Aorta (tissue), 5 donors: ENCODE measurements around the gene RPS10. TPM values are rescaled to one million over a fixed set of nuclear protein-coding genes. Genes with fewer than 3 reads are reported as not detected.
A peak's percentile ranks its signal among the peaks of the same experiment; 100 is the strongest.

Source experiments
- ATAC-seq: fragments of 200-7000 bp; cut with Tn5 transposase; one replicate; pipeline ENCODE4 v1.9.1; 2022; ENCODE audit warnings: moderate library complexity; ENCODE audit not compliant: low FRiP score
- DNase-seq, 2 donors: peaks; one replicate each; pipeline ENCODE4 v3.0.0-alpha.2; 2020
- H3K27ac ChIP-seq, 2 donors: one replicate each; pipeline ENCODE4 v1.5.1; 2013; ENCODE audit warnings: low read length in 2 of 2, mild to moderate bottlenecking in 2 of 2, moderate library complexity in 2 of 2, control low read depth in 1 of 2, inconsistent platforms in 1 of 2, low read depth in 1 of 2
- H3K27me3 ChIP-seq, 2 donors: one replicate each; pipeline ENCODE4 v1.6.1; 2013; ENCODE audit warnings: control low read depth in 1 of 2, low read length in 1 of 2, mild to moderate bottlenecking in 1 of 2, moderate library complexity in 1 of 2; ENCODE audit not compliant: insufficient read depth in 2 of 2, control insufficient read depth in 1 of 2
- H3K36me3 ChIP-seq, 2 donors: one replicate each; pipeline ENCODE4 v1.6.1; 2013; ENCODE audit warnings: control low read depth in 1 of 2, low read length in 1 of 2, mild to moderate bottlenecking in 1 of 2; ENCODE audit not compliant: insufficient read depth in 2 of 2, control insufficient read depth in 1 of 2
- H3K4me1 ChIP-seq, 2 donors: one replicate each; pipeline ENCODE4 v1.6.1; 2013; ENCODE audit warnings: low read length in 2 of 2, control low read depth in 1 of 2, mild to moderate bottlenecking in 1 of 2, moderate library complexity in 1 of 2; ENCODE audit not compliant: insufficient read depth in 2 of 2, control insufficient read depth in 1 of 2
- H3K4me3 ChIP-seq, 2 donors: one replicate each; pipeline ENCODE4 v1.5.1; 2013; ENCODE audit warnings: low read length in 2 of 2, control low read depth in 1 of 2, mild to moderate bottlenecking in 1 of 2
- H3K9me3 ChIP-seq: one replicate; pipeline ENCODE4 v1.6.1; 2013; ENCODE audit warnings: mild to moderate bottlenecking, low read length; ENCODE audit not compliant: control insufficient read depth
- WGBS, 2 donors: extraction: QIAGEN DNeasy Blood & Tissue Kit; methylation state at CpG; one replicate each; pipeline ENCODE4 v1.1.7; 2013; 5-methylcytosine and 5-hydroxymethylcytosine counted together
- intact Hi-C, 2 donors: fragments of 100-400 bp; cut with DNase I; formaldehyde crosslinking; loops; one replicate each; pipeline versions ENCODE4 v1.14.2 to v1.15.0; 2022
- polyA plus RNA-seq, 2 donors: library from polyadenylated mRNA; stranded (reverse); fragments of 200-250 nt; gene quantifications; one replicate each; pipeline ENCODE4 v1.2.3, GENCODE V29; 2013
- total RNA-seq, 2 donors: library from RNA; stranded (reverse); fragmentation: NEBNext Ultra II Directional; extraction: Animal tissue kit (Norgen Biotek cat#: 25700); gene quantifications; one replicate each; pipeline ENCODE4 v1.2.1, GENCODE V29; 2021
- donor health status: healthy with polysubstance abuse.
- donor health status: Bipolar disorder and iron deficiency.
- donor health status: DM: no; HTN: no; CAD: no.
- donor health status: DM: no; HTN: no; CAD: no.
- donor health status: DM: yes; HTN: yes; CAD: no.

RPS10 gene
- total and polyA plus RNA-seq, 4 donors, result 835 to 4,721 (median 1,747) TPM

DNA sequence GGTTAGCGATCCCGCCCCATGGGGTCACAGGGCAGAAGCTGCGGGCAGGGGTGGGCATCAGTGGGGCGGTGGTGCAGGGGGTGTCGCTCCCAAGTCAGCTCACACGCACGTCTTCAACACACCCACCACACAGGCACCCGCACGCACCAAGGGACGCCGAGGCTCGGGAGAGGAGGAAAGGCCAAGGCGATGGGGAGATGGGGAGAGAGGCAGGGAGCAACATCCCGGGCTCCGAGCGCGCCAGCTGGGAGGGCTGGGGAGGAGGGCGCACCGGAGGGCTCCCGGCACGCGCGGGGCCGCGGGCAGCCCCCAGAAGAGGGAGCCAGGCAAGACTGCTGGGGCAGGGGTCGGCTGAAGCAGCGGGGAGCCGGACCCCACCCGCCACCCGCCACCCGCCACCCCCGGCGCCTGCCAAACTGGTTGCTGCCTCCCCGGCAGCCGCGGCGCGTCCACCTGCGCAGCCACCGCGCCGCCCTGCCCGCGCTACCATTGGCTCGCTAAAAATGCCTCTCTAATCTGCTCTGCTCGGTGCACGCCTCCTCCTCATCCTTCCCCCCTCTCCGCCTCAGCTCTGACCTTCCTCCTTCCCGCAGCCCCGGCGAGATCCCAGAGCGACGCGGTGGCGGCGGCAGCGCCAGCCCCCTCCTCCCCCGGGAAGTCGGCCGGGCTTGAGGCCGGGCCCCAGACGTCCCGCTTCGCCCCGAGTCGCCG, 39.8 kb upstream of the RPS10 start, which contains the start of gene PACSIN1:
TSS of gene PACSIN1 (plus strand) at position 546 of the 711 bp plus-strand sequence. CDS start 60,230 bp downstream, outside the sequence.
- no peak within 1 kb of the TSS for H3K27ac ChIP-seq
- ATAC-seq (no peak), DNase-seq (no peak)
- peak within 1 kb of the TSS; percentile 4 to 34 for H3K4me3 ChIP-seq
- H3K36me3 ChIP-seq, result no peaks in the 10 kb centered on the region
- intact Hi-C loops, result no loop called here
- no peaks in the 10 kb centered on the region for H3K4me1 ChIP-seq
- no peaks in the 10 kb centered on the region for H3K9me3 ChIP-seq
- WGBS, 2 donors, result 4 to 9% methylated on average over 34 to 67 of the region's 67 CpGs
- no peaks in the 10 kb centered on the region for H3K27me3 ChIP-seq

DNA sequence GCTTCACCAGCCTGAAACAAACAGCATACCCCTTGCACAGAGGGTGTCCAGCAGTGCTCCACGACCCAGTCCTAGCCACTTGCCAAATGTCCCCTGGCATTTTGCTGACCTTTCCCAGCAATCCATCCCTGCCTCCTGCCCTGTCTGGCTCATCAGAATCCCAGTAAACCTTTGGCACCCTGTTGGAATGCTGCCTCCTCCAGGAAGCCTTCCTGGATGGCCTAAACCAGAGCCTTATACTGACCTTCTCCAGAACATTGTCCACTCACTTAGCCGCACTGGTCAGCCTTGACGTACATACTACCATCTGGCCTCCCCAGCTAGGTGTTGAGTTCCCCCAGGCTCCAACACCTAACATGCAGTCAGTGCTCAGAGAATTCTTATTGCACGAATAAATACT, 38.0 kb upstream of the RPS10 start:
- H3K27ac ChIP-seq, result no peak overlapping the region
- intact Hi-C loops, result no loop called here
- no peak overlapping the region for H3K4me3 ChIP-seq
- H3K9me3 ChIP-seq, result no peaks in the 10 kb centered on the region
- no peaks in the 10 kb centered on the region for H3K4me1 ChIP-seq
- no peak for DNase-seq
- no peaks in the 10 kb centered on the region for H3K27me3 ChIP-seq
- H3K36me3 ChIP-seq, result no peaks in the 10 kb centered on the region
- no peak for ATAC-seq
- 80% methylated on average over 4 of the region's 4 CpGs for WGBS, 2 donors

DNA sequence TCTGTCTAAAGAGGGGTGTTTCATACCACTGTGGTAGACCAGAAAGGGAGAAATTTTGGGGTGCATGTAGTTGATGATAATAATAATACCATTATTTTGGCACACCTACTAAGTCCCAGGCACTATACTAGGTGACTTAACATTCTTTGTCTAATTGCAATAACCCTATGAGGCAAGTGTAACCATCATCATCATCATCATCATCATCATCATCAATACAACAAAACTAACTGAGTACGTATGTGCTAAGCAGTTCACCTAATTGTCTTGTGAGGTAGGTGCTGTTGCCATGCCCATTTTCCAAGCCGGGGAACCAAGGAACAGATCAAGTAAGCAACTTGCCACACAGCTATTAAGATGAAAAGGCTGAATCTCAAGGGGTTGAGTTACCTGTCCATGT, 37.4 kb upstream of the RPS10 start:
- ATAC-seq (no peak), DNase-seq (no peak)
- Histone ChIP-seq H3K9me3 (no peaks in the 10 kb centered on the region), H3K27me3 (no peaks in the 10 kb centered on the region), H3K4me3 (no peak overlapping the region), H3K4me1 (no peaks in the 10 kb centered on the region), H3K36me3 (no peaks in the 10 kb centered on the region), H3K27ac (no peak overlapping the region)
- intact Hi-C loops, result no loop called here
- WGBS, 2 donors, result 90 to 93% methylated on average over 2 of the region's 2 CpGs

DNA sequence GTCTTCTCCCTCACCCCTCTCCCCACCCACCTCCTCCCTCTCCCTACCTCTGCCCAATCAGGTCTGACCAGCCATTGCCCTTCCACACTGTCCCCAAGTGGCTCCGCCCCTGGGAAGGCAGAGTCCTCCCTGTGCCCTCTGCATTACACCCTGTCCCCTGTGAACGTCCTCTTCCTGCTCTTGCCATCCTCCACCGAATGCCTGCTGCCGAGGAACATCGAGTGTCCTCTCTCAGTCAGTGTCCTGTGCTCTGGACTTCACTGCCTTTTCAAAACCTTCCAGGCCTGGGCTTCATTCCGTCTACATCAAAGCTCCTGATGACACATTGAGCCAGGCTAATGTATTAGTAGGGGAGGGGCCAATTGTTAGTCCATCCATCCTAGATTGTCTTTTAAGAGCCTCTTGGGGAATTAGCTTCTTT, 36.7 kb upstream of the RPS10 start:
- no peak overlapping the region for H3K27ac ChIP-seq
- H3K36me3 ChIP-seq, result no peaks in the 10 kb centered on the region
- H3K9me3 ChIP-seq, result no peaks in the 10 kb centered on the region
- 26 to 28% methylated on average over 6 of the region's 6 CpGs for WGBS, 2 donors
- no peak overlapping the region for H3K4me3 ChIP-seq
- H3K4me1 ChIP-seq, result no peaks in the 10 kb centered on the region
- no peaks in the 10 kb centered on the region for H3K27me3 ChIP-seq
- DNase-seq (no peak), ATAC-seq (peak; percentile 45)
- intact Hi-C loops, result no loop called here

DNA sequence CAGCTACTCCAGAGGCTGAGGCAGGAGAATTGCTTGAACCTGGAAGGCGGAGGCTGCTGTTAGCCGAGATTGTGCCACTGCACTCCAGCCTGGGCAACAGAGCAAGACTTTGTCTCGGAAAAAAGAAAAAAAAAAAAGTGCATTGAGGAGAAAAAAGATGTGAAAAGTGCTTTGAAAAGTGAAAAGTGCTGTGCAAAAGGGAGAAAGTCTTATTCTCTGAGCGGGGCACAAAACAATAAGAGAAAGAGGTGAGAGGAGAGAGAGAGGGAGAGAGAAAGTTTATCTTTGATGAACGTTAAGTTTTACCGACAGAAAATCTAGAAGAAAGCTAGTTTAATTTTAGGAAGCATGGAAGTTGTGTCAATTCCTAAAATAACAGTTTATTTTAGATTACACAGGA, 36.1 kb upstream of the RPS10 start:
- DNase-seq, result no peak
- 9 to 18% methylated on average over 6 of the region's 6 CpGs for whole genome bisulfite sequencing, 2 donors
- intact Hi-C loops, result no loop called here

DNA sequence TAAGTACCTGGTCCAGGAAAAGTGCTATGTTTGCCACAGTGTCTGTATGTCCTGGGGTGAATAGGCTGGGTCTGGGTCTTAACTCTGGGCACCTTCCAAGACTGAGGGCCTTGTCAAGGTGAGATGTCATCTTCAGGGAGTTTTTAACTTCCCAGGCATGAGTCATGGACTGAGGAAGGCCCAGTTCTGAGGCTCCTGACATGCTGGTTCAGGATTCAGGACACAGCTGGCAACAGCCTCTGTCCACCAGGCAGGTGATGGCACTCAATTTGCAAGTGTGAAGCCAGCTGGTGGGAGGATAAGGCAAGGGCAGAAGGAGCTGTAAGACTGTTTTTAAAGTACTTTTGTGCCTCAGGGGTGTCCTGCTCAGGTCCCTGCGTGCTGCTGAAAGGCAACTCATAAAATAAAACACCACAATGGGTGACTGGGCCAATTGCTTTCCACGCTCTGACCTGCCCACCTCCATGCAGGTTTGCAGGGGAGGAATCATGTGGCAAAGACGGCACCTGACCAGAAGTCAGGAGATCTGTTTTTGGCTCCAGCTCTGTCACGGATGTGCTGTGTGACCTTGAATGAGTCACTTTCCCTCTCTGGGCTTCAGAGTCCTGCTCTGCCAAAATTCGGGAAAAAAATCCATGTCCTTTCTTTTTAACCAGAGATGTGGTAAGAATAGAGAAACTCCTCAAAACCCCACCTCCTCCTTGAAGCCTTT, 35.1 kb upstream of the RPS10 start:
- no peak overlapping the region for H3K4me3 ChIP-seq
- intact Hi-C loops, result no loop called here
- no peaks in the 10 kb centered on the region for H3K4me1 ChIP-seq
- DNase-seq (no peak), ATAC-seq (no peak)
- no peak overlapping the region for H3K27ac ChIP-seq
- no peaks in the 10 kb centered on the region for H3K36me3 ChIP-seq
- 91% methylated on average over 5 of the region's 5 CpGs for WGBS, 2 donors
- H3K9me3 ChIP-seq, result no peaks in the 10 kb centered on the region
- H3K27me3 ChIP-seq, result no peaks in the 10 kb centered on the region

More for the DNA sequence above, 36.1 kb upstream of the RPS10 start:
- Histone ChIP-seq H3K4me3 (no peak overlapping the region), H3K27ac (no peak overlapping the region), H3K9me3 (no peaks in the 10 kb centered on the region), H3K27me3 (no peaks in the 10 kb centered on the region), H3K36me3 (no peaks in the 10 kb centered on the region), H3K4me1 (no peaks in the 10 kb centered on the region)
- ATAC-seq, result no peak

DNA sequence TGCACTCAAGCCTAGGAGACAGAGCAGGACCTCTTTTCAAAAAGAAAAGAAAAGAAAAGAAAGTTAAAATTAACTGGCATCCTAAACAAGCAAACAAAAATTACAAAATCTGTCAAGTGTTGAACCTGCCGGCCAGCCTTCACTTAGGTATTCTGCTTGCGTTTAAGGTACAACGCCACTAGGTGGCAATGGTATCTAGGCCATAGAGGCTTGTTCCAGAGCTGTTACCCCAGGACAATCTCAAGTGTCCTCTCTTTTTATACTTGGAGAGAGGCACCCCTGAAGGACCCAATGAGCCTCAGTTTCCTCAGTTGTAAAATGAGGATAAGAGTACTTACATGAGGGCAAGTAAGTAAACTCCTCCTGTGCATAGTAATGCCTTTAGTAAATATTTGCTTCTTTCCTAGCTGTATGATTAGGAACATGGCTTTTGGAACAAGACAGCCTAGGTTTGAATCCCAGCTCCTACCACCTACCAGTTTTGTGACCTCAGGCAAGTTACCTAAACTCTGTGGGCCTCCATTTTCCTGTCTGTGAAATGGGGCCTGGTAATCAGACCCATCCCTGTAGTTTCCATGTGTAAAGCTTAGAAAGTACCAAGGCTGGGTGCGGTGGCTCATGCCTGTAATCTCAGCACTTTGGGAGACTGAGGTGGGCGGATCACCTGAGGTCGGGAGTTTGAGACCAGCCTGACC, 34.2 kb upstream of the RPS10 start:
- 72 to 76% methylated on average over 6 of the region's 6 CpGs for WGBS, 2 donors
- no peaks in the 10 kb centered on the region for H3K9me3 ChIP-seq
- no peaks in the 10 kb centered on the region for H3K27me3 ChIP-seq
- no peak overlapping the region for H3K27ac ChIP-seq
- ATAC-seq, result peak; percentile 58
- no peak overlapping the region for H3K4me3 ChIP-seq
- DNase-seq, result no peak
- H3K36me3 ChIP-seq, result no peaks in the 10 kb centered on the region
- intact Hi-C loops, result no loop called here
- H3K4me1 ChIP-seq, result no peaks in the 10 kb centered on the region

DNA sequence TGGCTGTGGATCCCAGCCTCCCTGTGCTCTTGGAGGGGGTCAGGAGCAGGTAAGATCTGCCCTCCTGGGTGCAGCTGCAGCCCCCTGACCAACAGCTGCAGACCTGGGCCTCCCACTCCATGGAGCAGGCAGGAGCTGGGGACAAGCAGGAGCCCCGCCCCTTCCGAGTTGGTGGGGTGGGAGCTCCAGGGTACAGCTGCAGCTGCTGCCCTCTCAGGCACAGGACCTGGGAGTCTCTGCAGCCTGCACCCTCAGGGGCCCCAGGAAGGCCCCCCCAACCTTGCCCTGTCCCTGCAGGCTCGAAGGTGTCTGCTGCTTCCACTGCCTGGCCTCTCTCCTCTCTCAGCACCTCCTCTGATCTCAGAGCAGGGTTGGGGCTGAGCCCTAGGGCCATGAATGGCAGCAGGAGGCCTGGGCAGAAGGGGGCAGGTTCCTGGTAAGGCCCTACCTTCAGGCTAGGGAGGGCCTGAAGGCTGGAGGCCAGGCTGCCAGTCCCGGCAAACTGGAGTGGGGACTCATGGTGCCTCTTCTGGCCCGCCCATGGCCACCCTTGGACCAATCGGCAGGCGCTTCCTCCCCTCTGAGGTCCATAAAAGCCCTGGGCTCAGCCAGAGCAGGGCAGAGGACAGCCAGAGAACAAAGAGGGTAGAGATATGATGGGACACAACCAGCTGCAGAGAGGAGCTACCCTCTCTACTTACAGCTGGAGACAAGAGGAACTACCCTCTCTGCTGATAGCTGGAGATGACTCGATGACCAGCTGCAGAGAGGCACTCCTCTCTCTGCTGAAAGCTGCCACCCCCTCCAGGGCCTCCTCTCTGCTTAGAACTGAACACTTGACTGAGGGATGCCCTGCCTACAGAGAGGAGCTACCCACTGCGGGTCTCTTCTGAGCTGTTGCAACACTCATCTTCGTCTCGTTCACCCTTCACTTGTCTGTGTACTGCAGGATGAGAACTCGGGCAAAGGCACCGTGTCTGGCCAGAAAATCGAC, 32.2 kb upstream of the RPS10 start:
- DNase-seq (no peak), ATAC-seq (no peak)
- no peaks in the 10 kb centered on the region for H3K4me1 ChIP-seq
- intact Hi-C loops, result no loop called here
- H3K9me3 ChIP-seq, result no peaks in the 10 kb centered on the region
- WGBS, 2 donors, result 85 to 86% methylated on average over 12 to 14 of the region's 14 CpGs
- H3K4me3 ChIP-seq, result no peak overlapping the region
- no peaks in the 10 kb centered on the region for H3K36me3 ChIP-seq
- no peak overlapping the region for H3K27ac ChIP-seq
- H3K27me3 ChIP-seq, result no peaks in the 10 kb centered on the region
